Keratinocyte (primary cell): Measurements from ENCODE around the gene SLC6A19. TPM values are rescaled to one million over a fixed set of nuclear protein-coding genes. Genes with fewer than 3 reads are reported as not detected.

ENCODE experiments used
- DNase-seq: peaks from one replicate; pipeline ENCODE4 v3.0.0-alpha.2; 2011; ENCODE audit warnings: low read depth, missing footprints, low spot score
- FAIRE-seq: peaks from 2 replicates; lab custom pipeline; 2011; peaks lifted over from hg19 to GRCh38; lab: Jason Lieb, UNC
- H2AFZ ChIP-seq: 2 replicates; pipeline ENCODE4 v1.6.0; 2012; ENCODE audit warnings: low read length, control low read depth, inconsistent platforms; ENCODE audit not compliant: control insufficient read depth
- H3K27ac ChIP-seq: 2 replicates; pipeline ENCODE4 v1.5.1; 2011; ENCODE audit warnings: low read length; ENCODE audit not compliant: control insufficient read depth, insufficient read depth
- H3K27me3 ChIP-seq: 3 replicates; pipeline ENCODE4 v1.6.0; 2011; ENCODE audit warnings: low read length; ENCODE audit not compliant: control insufficient read depth, insufficient read depth; ENCODE audit errors: extremely low read depth
- H3K36me3 ChIP-seq, 2 experiments: 2 replicates in 1 of 2; 3 replicates in 1 of 2; pipeline ENCODE4 v1.5.1; 2011; ENCODE audit warnings: low read length in 2 of 2, mild to moderate bottlenecking in 1 of 2; ENCODE audit not compliant: control insufficient read depth in 2 of 2, insufficient read depth in 2 of 2; ENCODE audit errors: extremely low read depth in 1 of 2
- H3K4me1 ChIP-seq: 3 replicates; pipeline ENCODE4 v1.5.1; 2011; ENCODE audit warnings: low read length; ENCODE audit not compliant: control insufficient read depth, insufficient read depth; ENCODE audit errors: extremely low read depth
- H3K4me2 ChIP-seq: 3 replicates; pipeline ENCODE4 v1.6.0; 2011; ENCODE audit warnings: low read depth, low read length; ENCODE audit not compliant: control insufficient read depth, insufficient read depth; ENCODE audit errors: extremely low read depth
- H3K4me3 ChIP-seq, 3 experiments: fragments of 200-600 bp in 1 of 3; sonication (generic) in 1 of 3; 2 replicates in 2 of 3; 3 replicates in 1 of 3; pipeline ENCODE4 v1.5.1; 2011 to 2016; ENCODE audit warnings: low read length in 3 of 3, mild to moderate bottlenecking in 3 of 3, control low read depth in 2 of 3, inconsistent platforms in 1 of 3, low read depth in 1 of 3, mixed read lengths in 1 of 3, mixed run types in 1 of 3, moderate library complexity in 1 of 3; ENCODE audit not compliant: control insufficient read depth in 2 of 3, insufficient read depth in 2 of 3; ENCODE audit errors: extremely low read depth in 1 of 3
- H3K79me2 ChIP-seq: 2 replicates; pipeline ENCODE4 v1.6.0; 2012; ENCODE audit warnings: low read length; ENCODE audit not compliant: control insufficient read depth, insufficient read depth
- H3K9ac ChIP-seq: 3 replicates; pipeline ENCODE4 v1.6.0; 2011; ENCODE audit warnings: low read length; ENCODE audit not compliant: control insufficient read depth, insufficient read depth; ENCODE audit errors: extremely low read depth
- H3K9me1 ChIP-seq: 3 replicates; pipeline ENCODE4 v1.6.0; 2011; ENCODE audit warnings: low read length; ENCODE audit not compliant: control insufficient read depth, insufficient read depth; ENCODE audit errors: extremely low read depth
- H3K9me3 ChIP-seq: 2 replicates; pipeline ENCODE4 v1.5.1; 2012; ENCODE audit warnings: low read depth, low read length; ENCODE audit not compliant: control insufficient read depth
- H4K20me1 ChIP-seq: 3 replicates; pipeline ENCODE4 v1.6.0; 2011; ENCODE audit warnings: low read length; ENCODE audit not compliant: control insufficient read depth, insufficient read depth; ENCODE audit errors: extremely low read depth
- EZH2 ChIP-seq: IDR thresholded peaks from one replicate; pipeline ENCODE4 v1.6.1; 2012; ENCODE audit warnings: inconsistent platforms, mild to moderate bottlenecking, low read length, moderate library complexity
- dilution Hi-C: fragments of 300-500 bp; cut with MboI; formaldehyde crosslinking; loops from one replicate; pipeline ENCODE4 v1.7.0; 2020; ENCODE audit warnings: low sequenced_read_pairs; ENCODE audit not compliant: extremely low pct_ligation_motif_present
- polyA plus RNA-seq, 5 experiments: library from polyadenylated mRNA; depleted of rRNA in 3 of 5; stranded (reverse) in 3 of 5; stranded (forward) in 1 of 5; unstranded in 1 of 5; fragments of >200 nt; gene quantifications; 1 replicate in 1 of 5; 2 replicates in 3 of 5; 3 replicates in 1 of 5; pipeline versions ENCODE4 v1.2.1 to v1.2.3, GENCODE V29; 2011 to 2012; ENCODE audit warnings: missing spikeins in 2 of 5, low read depth in 1 of 5, low replicate concordance in 1 of 5
- TF ChIP-seq, protein P1 (sequence below), 3 experiments: IDR thresholded peaks in 1 of 3; conservative IDR thresholded peaks in 1 of 3; optimal IDR thresholded peaks in 1 of 3; 2 replicates in 2 of 3; 3 replicates in 1 of 3; pipeline versions ENCODE3 to v1.5.1; 2011; ENCODE audit warnings: low read length in 3 of 3, mild to moderate bottlenecking in 3 of 3, moderate library complexity in 2 of 3, control low read depth in 1 of 3, inconsistent platforms in 1 of 3; ENCODE audit not compliant: insufficient read depth in 2 of 3; ENCODE audit errors: extremely low read depth in 1 of 3

SLC6A19 gene
- polyA plus RNA-seq, 1 donor (not counting 4 experiments of a cell fraction or from before 2014, with no cell fraction given), result not detected

DNA sequence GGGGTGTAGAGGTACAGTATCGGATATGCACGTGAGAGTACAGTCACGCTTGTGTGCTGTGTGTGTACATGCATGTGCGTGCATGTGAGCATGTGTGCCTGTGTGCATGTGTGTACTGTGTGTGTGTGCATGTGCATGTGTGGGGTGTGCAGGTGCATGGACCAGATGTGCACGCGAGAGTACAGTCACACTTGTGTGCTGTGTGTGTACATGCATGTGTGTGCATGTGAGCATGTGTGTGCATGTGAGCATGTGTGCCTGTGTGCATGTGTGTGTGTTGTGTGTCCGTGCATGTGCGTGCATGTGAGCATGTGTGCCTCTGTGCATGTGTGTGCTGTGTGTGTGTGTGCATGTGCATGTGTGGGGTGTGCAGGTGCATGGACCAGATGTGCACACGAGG, 10.3 kb downstream of the SLC6A19 start:
- FAIRE-seq, result no peak
- H3K79me2 ChIP-seq, result no peaks in the 10 kb centered on the region

DNA sequence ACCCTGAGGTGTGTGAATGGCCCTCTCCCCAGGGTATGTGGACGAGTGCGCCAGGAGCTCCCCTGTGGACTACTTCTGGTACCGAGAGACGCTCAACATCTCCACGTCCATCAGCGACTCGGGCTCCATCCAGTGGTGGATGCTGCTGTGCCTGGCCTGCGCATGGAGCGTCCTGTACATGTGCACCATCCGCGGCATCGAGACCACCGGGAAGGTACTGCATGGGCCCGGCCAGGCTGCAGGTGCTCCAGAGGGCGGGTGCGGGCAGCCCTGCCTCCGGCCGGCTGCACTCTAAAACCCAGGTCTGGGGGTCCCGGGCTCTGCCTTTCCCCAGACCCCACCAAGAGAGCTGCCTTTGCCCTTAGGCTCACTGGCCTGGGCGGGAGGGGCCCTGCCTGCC, 10.9 kb downstream of the SLC6A19 start:
- DNase-seq (no peak), FAIRE-seq (no peak)
- no peaks in the 10 kb centered on the region for H3K9me1 ChIP-seq
- H2AFZ ChIP-seq, result no peak overlapping the region
- H3K27me3 ChIP-seq, result peaks cover 3% of the 10 kb centered on the region
- H3K9me3 ChIP-seq, result peaks cover 13% of the 10 kb centered on the region
- H3K4me3 ChIP-seq, result no peak overlapping the region
- H3K4me2 ChIP-seq, result no peak overlapping the region
- no peaks in the 10 kb centered on the region for H3K4me1 ChIP-seq
- no peaks in the 10 kb centered on the region for H3K36me3 ChIP-seq
- dilution Hi-C loops, result no loop called here
- H3K9ac ChIP-seq, result no peak overlapping the region
- H3K27ac ChIP-seq, result no peak overlapping the region
- no peaks in the 10 kb centered on the region for H4K20me1 ChIP-seq
- no peaks in the 10 kb centered on the region for H3K79me2 ChIP-seq
- TF ChIP-seq, protein P1, sequence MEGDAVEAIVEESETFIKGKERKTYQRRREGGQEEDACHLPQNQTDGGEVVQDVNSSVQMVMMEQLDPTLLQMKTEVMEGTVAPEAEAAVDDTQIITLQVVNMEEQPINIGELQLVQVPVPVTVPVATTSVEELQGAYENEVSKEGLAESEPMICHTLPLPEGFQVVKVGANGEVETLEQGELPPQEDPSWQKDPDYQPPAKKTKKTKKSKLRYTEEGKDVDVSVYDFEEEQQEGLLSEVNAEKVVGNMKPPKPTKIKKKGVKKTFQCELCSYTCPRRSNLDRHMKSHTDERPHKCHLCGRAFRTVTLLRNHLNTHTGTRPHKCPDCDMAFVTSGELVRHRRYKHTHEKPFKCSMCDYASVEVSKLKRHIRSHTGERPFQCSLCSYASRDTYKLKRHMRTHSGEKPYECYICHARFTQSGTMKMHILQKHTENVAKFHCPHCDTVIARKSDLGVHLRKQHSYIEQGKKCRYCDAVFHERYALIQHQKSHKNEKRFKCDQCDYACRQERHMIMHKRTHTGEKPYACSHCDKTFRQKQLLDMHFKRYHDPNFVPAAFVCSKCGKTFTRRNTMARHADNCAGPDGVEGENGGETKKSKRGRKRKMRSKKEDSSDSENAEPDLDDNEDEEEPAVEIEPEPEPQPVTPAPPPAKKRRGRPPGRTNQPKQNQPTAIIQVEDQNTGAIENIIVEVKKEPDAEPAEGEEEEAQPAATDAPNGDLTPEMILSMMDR (optimal IDR thresholded peaks at IDR 0.05 in 1 of 3, IDR thresholded peaks at IDR 0.05 in 1 of 3, conservative IDR thresholded peaks at IDR 0.05 in 1 of 3; ENCODE audit: extremely low read depth in 1 of 3, insufficient read depth in 2 of 3, low read length in 3 of 3), result no peak
- no peak for TF ChIP-seq EZH2

More for the DNA sequence above, 10.3 kb downstream of the SLC6A19 start:
- peaks cover 3% of the 10 kb centered on the region for H3K27me3 ChIP-seq
- dilution Hi-C loops, result no loop called here
- no peak for DNase-seq
- H3K9me3 ChIP-seq, result peaks cover 12% of the 10 kb centered on the region
- no peak overlapping the region for H2AFZ ChIP-seq
- H4K20me1 ChIP-seq, result no peaks in the 10 kb centered on the region
- H3K27ac ChIP-seq, result no peak overlapping the region
- H3K4me1 ChIP-seq, result no peaks in the 10 kb centered on the region
- H3K4me3 ChIP-seq, result no peak overlapping the region
- no peak overlapping the region for H3K9ac ChIP-seq
- no peaks in the 10 kb centered on the region for H3K9me1 ChIP-seq
- H3K4me2 ChIP-seq, result no peak overlapping the region
- H3K36me3 ChIP-seq, result no peaks in the 10 kb centered on the region
- TF ChIP-seq EZH2, result no peak
- TF ChIP-seq, protein P1 (optimal IDR thresholded peaks at IDR 0.05 in 1 of 3, IDR thresholded peaks at IDR 0.05 in 1 of 3, conservative IDR thresholded peaks at IDR 0.05 in 1 of 3; ENCODE audit: extremely low read depth in 1 of 3, insufficient read depth in 2 of 3, low read length in 3 of 3), result no peak
